Measurements from ENCODE around the gene TMEM39B.
"Not testable (repeated sequence)": the region's sequence is repeated elsewhere in the genome, so short reads cannot be mapped to it uniquely, and the experiment has no call there.

The TMEM39B gene

GRCh38 chr1:32106663-32107275, 34.0 kb downstream of the TMEM39B start:
- in situ Hi-C loops (cut with MboI; ENCODE audit: low pct_unique_long_range_greater_than_20kb, low sequenced_read_pairs) = no loop called here
- no peak for DNase-seq

GRCh38 chr1:32107742-32108661, 35.3 kb downstream of the TMEM39B start, which contains the start of gene KPNA6:
Gene KPNA6, plus strand, starts transcription at chr1:32108056. Its CDS starts 75 bp downstream, at chr1:32108131.
- in situ Hi-C loops (cut with MboI; ENCODE audit: low pct_unique_long_range_greater_than_20kb, low sequenced_read_pairs) = no loop called here

GRCh38 chr1:32111040-32111623, 38.4 kb downstream of the TMEM39B start:
- in situ Hi-C loops (cut with MboI; ENCODE audit: low pct_unique_long_range_greater_than_20kb, low sequenced_read_pairs) = no loop called here
- DNase-seq = no peak

More at GRCh38 chr1:32107742-32108661, 35.3 kb downstream of the TMEM39B start, which contains the start of gene KPNA6:
- peak; percentile 93 for DNase-seq

GRCh38 chr1:32111789-32112188, 39.0 kb downstream of the TMEM39B start:
- in situ Hi-C loops (cut with MboI; ENCODE audit: low pct_unique_long_range_greater_than_20kb, low sequenced_read_pairs) = no loop called here
- no peak for DNase-seq

GRCh38 chr1:32112806-32113375, 40.2 kb downstream of the TMEM39B start:
- no peak for DNase-seq
- in situ Hi-C loops (cut with MboI; ENCODE audit: low pct_unique_long_range_greater_than_20kb, low sequenced_read_pairs) = no loop called here

GRCh38 chr1:32113436-32113835, 40.7 kb downstream of the TMEM39B start:
- in situ Hi-C loops (cut with MboI; ENCODE audit: low pct_unique_long_range_greater_than_20kb, low sequenced_read_pairs); DNase-seq: not testable (repeated sequence)

GRCh38 chr1:32114420-32114819, 41.7 kb downstream of the TMEM39B start:
- in situ Hi-C loops (cut with MboI; ENCODE audit: low pct_unique_long_range_greater_than_20kb, low sequenced_read_pairs) = no loop called here
- DNase-seq = no peak

- in situ Hi-C loops (cut with MboI; ENCODE audit: low pct_unique_long_range_greater_than_20kb, low sequenced_read_pairs) = no loop called here
- no peak for DNase-seq
These were observed 42.8 kb downstream of the TMEM39B start for GRCh38 chr1:32115496-32115895.

GRCh38 chr1:32116531-32116930, 43.8 kb downstream of the TMEM39B start:
- in situ Hi-C loops (cut with MboI; ENCODE audit: low pct_unique_long_range_greater_than_20kb, low sequenced_read_pairs) = no loop called here

GRCh38 chr1:32122151-32122550, 49.4 kb downstream of the TMEM39B start:
- peak; percentile 72 for DNase-seq
- in situ Hi-C loops (cut with MboI; ENCODE audit: low pct_unique_long_range_greater_than_20kb, low sequenced_read_pairs) = no loop called here

More at GRCh38 chr1:32116531-32116930, 43.8 kb downstream of the TMEM39B start:
- no peak for DNase-seq

- DNase-seq; in situ Hi-C loops (cut with MboI; ENCODE audit: low pct_unique_long_range_greater_than_20kb, low sequenced_read_pairs): not testable (repeated sequence)
These were observed 50.6 kb downstream of the TMEM39B start for GRCh38 chr1:32123361-32123760.

- in situ Hi-C loops (cut with MboI; ENCODE audit: low pct_unique_long_range_greater_than_20kb, low sequenced_read_pairs) = no loop called here
- DNase-seq = no peak
These were observed 52.6 kb downstream of the TMEM39B start for GRCh38 chr1:32125313-32125712.

GRCh38 chr1:32126770-32127169, 54.0 kb downstream of the TMEM39B start:
- DNase-seq = peak; percentile 22
- in situ Hi-C loops (cut with MboI; ENCODE audit: low pct_unique_long_range_greater_than_20kb, low sequenced_read_pairs) = no loop called here

- in situ Hi-C loops (cut with MboI; ENCODE audit: low pct_unique_long_range_greater_than_20kb, low sequenced_read_pairs) = no loop called here
These were observed 54.9 kb downstream of the TMEM39B start for GRCh38 chr1:32127409-32128198.

GRCh38 chr1:32128479-32128878, 55.7 kb downstream of the TMEM39B start:
- DNase-seq = no peak
- in situ Hi-C loops (cut with MboI; ENCODE audit: low pct_unique_long_range_greater_than_20kb, low sequenced_read_pairs) = no loop called here

More at GRCh38 chr1:32127409-32128198, 54.9 kb downstream of the TMEM39B start:
- DNase-seq = no peak

GRCh38 chr1:32128964-32129363, 56.2 kb downstream of the TMEM39B start:
- peak; percentile 62 for DNase-seq
- in situ Hi-C loops (cut with MboI; ENCODE audit: low pct_unique_long_range_greater_than_20kb, low sequenced_read_pairs) = no loop called here

GRCh38 chr1:32133950-32134280, 61.2 kb downstream of the TMEM39B start:
- DNase-seq; in situ Hi-C loops (cut with MboI; ENCODE audit: low pct_unique_long_range_greater_than_20kb, low sequenced_read_pairs): not testable (repeated sequence)

GRCh38 chr1:32137111-32137510, 64.4 kb downstream of the TMEM39B start:
- no peak for DNase-seq
- in situ Hi-C loops (cut with MboI; ENCODE audit: low pct_unique_long_range_greater_than_20kb, low sequenced_read_pairs) = no loop called here

- no peak for DNase-seq
- in situ Hi-C loops (cut with MboI; ENCODE audit: low pct_unique_long_range_greater_than_20kb, low sequenced_read_pairs) = no loop called here
These were observed 66.2 kb downstream of the TMEM39B start for GRCh38 chr1:32138965-32139364.

Measured in KBM-7 (cell line).